ENCODE measurements around the gene LRCH4.
"Not testable (repeated sequence)": the region's sequence is repeated elsewhere in the genome, so short reads cannot be mapped to it uniquely, and the experiment has no call there.

LRCH4 gene

GRCh38 chr7:100567751-100568175 lies 18.2 kb downstream of the LRCH4 start:
- Histone ChIP-seq H3K36me3 (replicated peaks; ENCODE audit: low read depth, low read length) (peaks cover 2% of the 10 kb centered on the region), H3K79me2 (ENCODE audit: low read length) (no peaks in the 10 kb centered on the region), H3K27me3 (ENCODE audit: low read depth, low read length) (no peaks in the 10 kb centered on the region), H3K9ac (ENCODE audit: low read length) (no peak overlapping the region), H3K4me3 (ENCODE audit: low read length) (no peak overlapping the region), H2AFZ (ENCODE audit: low read depth, low read length) (no peak overlapping the region), H3K4me1 (ENCODE audit: low read length) (no peaks in the 10 kb centered on the region), H3K27ac (ENCODE audit: low read length) (no peak overlapping the region), H4K20me1 (ENCODE audit: insufficient read depth, low read length) (no peaks in the 10 kb centered on the region), H3K4me2 (ENCODE audit: low read length) (no peak overlapping the region), H3K9me3 (ENCODE audit: insufficient read depth, low read length) (no peaks in the 10 kb centered on the region)
- TF ChIP-seq CTCF (IDR thresholded peaks at IDR 0.05; ENCODE audit: low read depth, low read length) (no peak), EZH2phosphoT487 (IDR thresholded peaks at IDR 0.05; ENCODE audit: low read depth) (no peak)

- Histone ChIP-seq H3K27me3 (ENCODE audit: low read depth, low read length) (no peaks in the 10 kb centered on the region), H3K79me2 (ENCODE audit: low read length) (no peaks in the 10 kb centered on the region), H3K4me1 (ENCODE audit: low read length) (no peaks in the 10 kb centered on the region), H3K4me3 (ENCODE audit: low read length) (no peak overlapping the region), H3K9me3 (ENCODE audit: insufficient read depth, low read length) (no peaks in the 10 kb centered on the region), H3K9ac (ENCODE audit: low read length) (no peak overlapping the region), H4K20me1 (ENCODE audit: insufficient read depth, low read length) (no peaks in the 10 kb centered on the region), H3K4me2 (ENCODE audit: low read length) (no peak overlapping the region), H3K36me3 (replicated peaks; ENCODE audit: low read depth, low read length) (peaks cover 2% of the 10 kb centered on the region), H3K27ac (ENCODE audit: low read length) (no peak overlapping the region), H2AFZ (ENCODE audit: low read depth, low read length) (no peak overlapping the region)
- TF ChIP-seq CTCF (IDR thresholded peaks at IDR 0.05; ENCODE audit: low read depth, low read length) (no peak), EZH2phosphoT487 (IDR thresholded peaks at IDR 0.05; ENCODE audit: low read depth) (no peak)
These were observed 18.7 kb downstream of the LRCH4 start for GRCh38 chr7:100567031-100567730.

DNA sequence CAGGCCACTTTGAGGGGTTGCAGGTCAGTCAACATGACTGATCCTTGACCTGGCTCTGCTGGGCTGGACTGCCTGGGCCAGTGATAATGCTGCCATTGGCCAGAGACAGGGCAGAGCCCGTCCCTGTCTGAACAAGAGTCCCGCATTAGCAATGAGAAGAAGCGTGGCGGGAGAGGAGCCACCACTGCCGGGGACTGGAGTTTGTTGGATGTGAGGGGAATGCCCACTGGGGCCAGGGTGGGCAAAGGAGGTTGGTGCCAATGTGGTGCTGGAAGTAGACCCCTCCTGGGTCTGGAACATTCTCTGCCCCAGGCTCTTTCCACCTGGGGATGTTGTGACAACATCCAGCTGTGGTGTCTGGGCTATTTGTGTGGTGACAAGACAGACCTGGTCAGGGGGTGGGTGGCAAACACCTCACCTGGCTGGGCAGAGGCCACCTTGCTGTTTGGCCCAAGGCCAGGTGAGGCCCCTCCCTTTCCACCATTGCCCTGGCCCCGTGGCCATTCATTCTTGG lies 19.9 kb downstream of the LRCH4 start:
- H2AFZ ChIP-seq (ENCODE audit: low read depth, low read length): no peak overlapping the region
- no peak overlapping the region for H3K27ac ChIP-seq (ENCODE audit: low read length)
- H3K9ac ChIP-seq (ENCODE audit: low read length): no peak overlapping the region
- no peaks in the 10 kb centered on the region for H3K4me1 ChIP-seq (ENCODE audit: low read length)
- no peaks in the 10 kb centered on the region for H3K9me3 ChIP-seq (ENCODE audit: insufficient read depth, low read length)
- no peak overlapping the region for H3K4me3 ChIP-seq (ENCODE audit: low read length)
- TF ChIP-seq EZH2phosphoT487 (IDR thresholded peaks at IDR 0.05; ENCODE audit: low read depth) (no peak), CTCF (IDR thresholded peaks at IDR 0.05; ENCODE audit: low read depth, low read length) (no peak)
- H3K27me3 ChIP-seq (ENCODE audit: low read depth, low read length): no peaks in the 10 kb centered on the region
- H3K36me3 ChIP-seq (replicated peaks; ENCODE audit: low read depth, low read length): peaks cover 6% of the 10 kb centered on the region
- no peaks in the 10 kb centered on the region for H3K79me2 ChIP-seq (ENCODE audit: low read length)
- H3K4me2 ChIP-seq (ENCODE audit: low read length): no peak overlapping the region
- no peaks in the 10 kb centered on the region for H4K20me1 ChIP-seq (ENCODE audit: insufficient read depth, low read length)

- Histone ChIP-seq H3K27me3 (ENCODE audit: low read depth, low read length) (no peaks in the 10 kb centered on the region), H2AFZ (ENCODE audit: low read depth, low read length) (no peak overlapping the region), H3K4me3 (ENCODE audit: low read length) (no peak overlapping the region), H3K4me1 (ENCODE audit: low read length) (no peaks in the 10 kb centered on the region), H3K27ac (ENCODE audit: low read length) (no peak overlapping the region), H4K20me1 (ENCODE audit: insufficient read depth, low read length) (no peaks in the 10 kb centered on the region), H3K9ac (ENCODE audit: low read length) (no peak overlapping the region), H3K4me2 (ENCODE audit: low read length) (no peak overlapping the region), H3K79me2 (ENCODE audit: low read length) (no peaks in the 10 kb centered on the region), H3K36me3 (replicated peaks; ENCODE audit: low read depth, low read length) (peaks cover 6% of the 10 kb centered on the region), H3K9me3 (ENCODE audit: insufficient read depth, low read length) (no peaks in the 10 kb centered on the region)
- no peak for TF ChIP-seq CTCF (IDR thresholded peaks at IDR 0.05; ENCODE audit: low read depth, low read length)
- TF ChIP-seq EZH2phosphoT487 (IDR thresholded peaks at IDR 0.05; ENCODE audit: low read depth): no peak
These were observed 20.8 kb downstream of the LRCH4 start for GRCh38 chr7:100565133-100565571.

DNA sequence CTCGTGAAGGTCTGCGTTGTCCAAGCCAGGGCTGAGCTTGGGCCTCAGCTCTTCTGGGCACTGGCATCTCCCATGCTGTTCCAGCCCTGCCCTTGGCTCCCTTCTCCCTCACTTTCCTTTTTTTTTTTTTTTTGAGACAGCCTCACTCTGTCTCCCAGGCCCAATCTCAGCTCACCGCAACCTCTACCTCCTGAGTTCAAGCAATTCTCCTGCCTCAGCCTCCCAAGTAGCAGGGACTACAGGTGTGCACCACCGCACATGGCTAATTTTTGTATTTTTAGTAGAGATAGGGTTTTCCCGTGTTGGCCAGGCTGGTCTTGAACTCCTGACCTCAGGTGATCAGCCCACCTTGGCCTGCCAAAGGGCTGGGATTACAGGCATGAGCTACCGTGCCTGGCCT lies 21.5 kb downstream of the LRCH4 start:
- H3K4me2 ChIP-seq (ENCODE audit: low read length); H2AFZ ChIP-seq (ENCODE audit: low read depth, low read length); H3K4me3 ChIP-seq (ENCODE audit: low read length); H3K79me2 ChIP-seq (ENCODE audit: low read length); H3K27me3 ChIP-seq (ENCODE audit: low read depth, low read length); H3K9me3 ChIP-seq (ENCODE audit: insufficient read depth, low read length); H3K4me1 ChIP-seq (ENCODE audit: low read length); H3K36me3 ChIP-seq (replicated peaks; ENCODE audit: low read depth, low read length); H3K9ac ChIP-seq (ENCODE audit: low read length); H3K27ac ChIP-seq (ENCODE audit: low read length); H4K20me1 ChIP-seq (ENCODE audit: insufficient read depth, low read length): not testable (repeated sequence)

Data from OCI-LY3 (cell line).